DND-41 (cell line): ENCODE data around the gene ACER3.

Experiments used
- ATAC-seq: fragments of 200-7000 bp; cut with Tn5 transposase; 3 replicates; pipeline ENCODE4 v1.9.1; 2021; ENCODE audit warnings: low read depth; ENCODE audit not compliant: insufficient read depth
- DNase-seq: peaks from one replicate; pipeline ENCODE4 v3.0.0-alpha.2; 2020
- H2AFZ ChIP-seq: 2 replicates; pipeline ENCODE4 v1.6.0; 2012; ENCODE audit warnings: low read depth, low read length
- H3K27ac ChIP-seq: 2 replicates; pipeline ENCODE4 v1.5.1; 2012; ENCODE audit warnings: low read length, inconsistent platforms
- H3K27me3 ChIP-seq: fragments of 200-600 bp; sonication (generic); 2 replicates; pipeline ENCODE4 v1.6.0; 2012; ENCODE audit warnings: low read length, mild to moderate bottlenecking, inconsistent platforms; ENCODE audit not compliant: insufficient read depth, poor library complexity
- H3K36me3 ChIP-seq: 2 replicates; pipeline ENCODE4 v1.5.1; 2012; ENCODE audit warnings: low read length, inconsistent platforms; ENCODE audit not compliant: insufficient read depth
- H3K4me1 ChIP-seq: 2 replicates; pipeline ENCODE4 v1.5.1; 2012; ENCODE audit warnings: mild to moderate bottlenecking, low read length; ENCODE audit not compliant: insufficient read depth
- H3K4me2 ChIP-seq: 2 replicates; pipeline ENCODE4 v1.6.0; 2012; ENCODE audit warnings: mild to moderate bottlenecking, moderate library complexity, low read length, inconsistent platforms; ENCODE audit not compliant: insufficient read depth
- H3K4me3 ChIP-seq, 2 experiments: fragments of 200-600 bp in 1 of 2; shearing (Covaris generic) in 1 of 2; 2 replicates each; pipeline ENCODE4 v1.5.1; 2012 to 2016; ENCODE audit warnings: inconsistent platforms in 2 of 2, low read length in 2 of 2, mild to moderate bottlenecking in 2 of 2, low read depth in 1 of 2, moderate library complexity in 1 of 2
- H3K79me2 ChIP-seq: 2 replicates; pipeline ENCODE4 v1.6.0; 2012; ENCODE audit warnings: low read length, inconsistent platforms; ENCODE audit not compliant: insufficient read depth
- H3K9ac ChIP-seq: 2 replicates; pipeline ENCODE4 v1.6.0; 2012; ENCODE audit warnings: low read depth, mild to moderate bottlenecking, inconsistent platforms, low read length, moderate library complexity
- H3K9me3 ChIP-seq: 2 replicates; pipeline ENCODE4 v1.5.1; 2012; ENCODE audit warnings: low read length, moderate library complexity, mild to moderate bottlenecking, inconsistent platforms; ENCODE audit not compliant: insufficient read depth, severe bottlenecking
- H4K20me1 ChIP-seq: 2 replicates; pipeline ENCODE4 v1.6.0; 2012; ENCODE audit warnings: low read length; ENCODE audit not compliant: insufficient read depth
- EZH2 ChIP-seq: IDR thresholded peaks from 3 replicates; pipeline ENCODE4 v1.6.1; 2012; ENCODE audit warnings: borderline replicate concordance, low read depth, mild to moderate bottlenecking, moderate library complexity, low read length, inconsistent platforms; ENCODE audit not compliant: severe bottlenecking
- TF ChIP-seq, protein P1 (sequence below): IDR thresholded peaks from 2 replicates; pipeline ENCODE4 v1.5.1; 2012; ENCODE audit warnings: borderline replicate concordance, low read length, moderate library complexity, mild to moderate bottlenecking; ENCODE audit not compliant: poor library complexity, severe bottlenecking; ENCODE audit errors: extremely low read depth

ACER3 gene

DNA sequence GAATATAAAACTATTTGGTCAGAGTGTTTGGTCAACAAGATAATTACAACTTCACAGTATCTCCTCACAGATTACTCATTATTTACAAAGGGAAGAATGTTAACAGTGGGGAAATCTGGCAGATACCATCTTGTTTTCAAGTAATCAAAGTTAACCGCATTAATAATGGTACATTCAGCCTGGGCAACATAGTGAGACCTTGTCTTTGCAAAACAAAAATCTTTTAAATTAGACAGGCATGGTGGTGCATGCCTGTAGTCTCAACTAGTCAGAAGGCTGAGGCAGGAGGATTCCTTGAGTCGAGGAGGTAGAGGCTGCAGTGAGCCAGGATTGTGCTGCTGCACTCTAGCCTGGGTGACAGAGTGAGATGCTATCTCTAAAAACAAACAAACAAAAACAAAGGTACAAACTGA is 78.5 kb downstream of the ACER3 start:
- H4K20me1 ChIP-seq: no peaks in the 10 kb centered on the region
- H3K4me3 ChIP-seq: no peak overlapping the region
- no peaks in the 10 kb centered on the region for H3K27me3 ChIP-seq
- TF ChIP-seq EZH2: no peak
- TF ChIP-seq, protein P1, sequence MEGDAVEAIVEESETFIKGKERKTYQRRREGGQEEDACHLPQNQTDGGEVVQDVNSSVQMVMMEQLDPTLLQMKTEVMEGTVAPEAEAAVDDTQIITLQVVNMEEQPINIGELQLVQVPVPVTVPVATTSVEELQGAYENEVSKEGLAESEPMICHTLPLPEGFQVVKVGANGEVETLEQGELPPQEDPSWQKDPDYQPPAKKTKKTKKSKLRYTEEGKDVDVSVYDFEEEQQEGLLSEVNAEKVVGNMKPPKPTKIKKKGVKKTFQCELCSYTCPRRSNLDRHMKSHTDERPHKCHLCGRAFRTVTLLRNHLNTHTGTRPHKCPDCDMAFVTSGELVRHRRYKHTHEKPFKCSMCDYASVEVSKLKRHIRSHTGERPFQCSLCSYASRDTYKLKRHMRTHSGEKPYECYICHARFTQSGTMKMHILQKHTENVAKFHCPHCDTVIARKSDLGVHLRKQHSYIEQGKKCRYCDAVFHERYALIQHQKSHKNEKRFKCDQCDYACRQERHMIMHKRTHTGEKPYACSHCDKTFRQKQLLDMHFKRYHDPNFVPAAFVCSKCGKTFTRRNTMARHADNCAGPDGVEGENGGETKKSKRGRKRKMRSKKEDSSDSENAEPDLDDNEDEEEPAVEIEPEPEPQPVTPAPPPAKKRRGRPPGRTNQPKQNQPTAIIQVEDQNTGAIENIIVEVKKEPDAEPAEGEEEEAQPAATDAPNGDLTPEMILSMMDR: no peak
- H2AFZ ChIP-seq: no peak overlapping the region
- H3K4me2 ChIP-seq: no peak overlapping the region
- H3K4me1 ChIP-seq: no peaks in the 10 kb centered on the region
- peaks cover 10% of the 10 kb centered on the region for H3K9me3 ChIP-seq
- ATAC-seq: no peak
- H3K9ac ChIP-seq: no peak overlapping the region
- no peak overlapping the region for H3K27ac ChIP-seq
- H3K79me2 ChIP-seq: no peaks in the 10 kb centered on the region
- DNase-seq: no peak
- H3K36me3 ChIP-seq: peaks cover 3% of the 10 kb centered on the region; the same call in 1 of the 2 replicates

DNA sequence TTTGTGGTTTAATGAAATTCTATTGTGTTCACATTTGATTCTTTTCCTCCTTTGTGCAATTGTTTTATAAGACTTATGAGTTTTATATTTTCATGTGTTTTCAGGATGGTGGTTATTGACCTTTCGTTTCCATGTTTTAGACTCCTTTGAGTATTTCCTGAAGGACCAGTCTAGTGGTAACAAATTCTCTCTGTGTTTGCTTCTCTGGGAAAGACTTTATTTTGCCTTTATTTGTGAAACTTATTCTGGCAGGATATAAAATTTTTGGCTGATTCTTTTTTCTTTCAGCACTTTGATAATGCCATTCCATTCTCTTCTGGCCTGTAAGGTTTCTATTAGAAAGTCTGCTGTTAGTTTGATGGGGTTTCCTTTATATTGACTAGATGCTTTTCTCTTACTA is 83.5 kb downstream of the ACER3 start:
- Histone ChIP-seq H3K79me2 (no peaks in the 10 kb centered on the region), H3K27ac (no peak overlapping the region), H3K9ac (no peak overlapping the region), H3K4me1 (no peaks in the 10 kb centered on the region), H3K4me2 (no peak overlapping the region), H3K4me3 (no peak overlapping the region), H3K36me3 (no peaks in the 10 kb centered on the region), H4K20me1 (no peaks in the 10 kb centered on the region), H2AFZ (no peak overlapping the region), H3K9me3 (peaks cover 7% of the 10 kb centered on the region), H3K27me3 (no peaks in the 10 kb centered on the region)
- TF ChIP-seq EZH2: no peak
- DNase-seq (no peak), ATAC-seq (no peak)

DNA sequence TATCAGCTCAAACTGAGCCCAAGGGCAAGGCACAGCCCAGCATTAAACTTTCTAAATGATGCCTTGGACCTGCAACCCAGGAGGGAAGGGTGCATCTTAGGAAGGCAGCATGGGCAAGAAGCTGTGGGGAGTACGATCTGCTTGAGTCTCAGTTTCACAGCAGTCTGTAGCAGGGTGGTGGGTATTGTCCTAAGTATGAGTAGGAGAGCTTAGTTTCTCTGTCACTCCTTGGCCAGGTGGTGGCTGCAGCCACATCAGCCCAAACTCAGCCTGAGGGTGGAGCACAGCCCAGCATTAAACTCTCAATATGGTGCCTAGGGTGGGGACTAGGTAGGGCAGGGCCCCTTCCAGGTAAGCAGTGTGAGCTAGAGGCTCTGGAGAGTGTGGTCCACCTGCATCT is 85.5 kb downstream of the ACER3 start:
- Histone ChIP-seq H3K9ac (no peak overlapping the region), H3K79me2 (no peaks in the 10 kb centered on the region)

DNA sequence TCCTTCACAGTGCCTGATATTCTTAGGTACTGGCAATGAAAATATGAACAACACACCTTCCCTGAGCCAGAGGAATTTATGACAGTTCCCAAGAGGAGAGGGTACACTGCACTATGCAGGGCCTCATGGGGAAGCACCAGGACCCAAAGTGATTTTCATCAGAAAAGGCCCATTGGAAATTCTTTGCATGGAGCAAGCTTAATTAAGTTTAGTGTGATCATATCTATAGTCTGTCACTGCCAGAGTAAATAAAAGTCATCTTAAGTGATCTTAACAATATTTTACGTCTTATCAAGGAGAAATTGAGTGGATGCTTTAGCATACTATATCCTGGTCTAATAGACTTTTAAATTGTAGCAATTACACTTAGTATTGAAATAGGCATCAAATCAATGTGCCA is 86.5 kb downstream of the ACER3 start:
- Histone ChIP-seq H3K4me1 (no peaks in the 10 kb centered on the region), H3K79me2 (no peaks in the 10 kb centered on the region), H3K27ac (no peak overlapping the region), H3K4me3 (no peak overlapping the region), H3K9me3 (peaks cover 7% of the 10 kb centered on the region), H4K20me1 (no peaks in the 10 kb centered on the region), H2AFZ (no peak overlapping the region), H3K27me3 (no peaks in the 10 kb centered on the region), H3K4me2 (no peak overlapping the region), H3K9ac (no peak overlapping the region), H3K36me3 (no peaks in the 10 kb centered on the region)
- TF ChIP-seq, protein P1: no peak
- no peak for TF ChIP-seq EZH2
- DNase-seq: no peak
- no peak for ATAC-seq

More for the DNA sequence above, 85.5 kb downstream of the ACER3 start:
- no peak overlapping the region for H3K4me2 ChIP-seq
- TF ChIP-seq EZH2: no peak
- TF ChIP-seq, protein P1: no peak
- H3K4me1 ChIP-seq: no peaks in the 10 kb centered on the region
- no peak overlapping the region for H3K27ac ChIP-seq
- H3K36me3 ChIP-seq: no peaks in the 10 kb centered on the region
- no peak overlapping the region for H3K4me3 ChIP-seq
- no peak overlapping the region for H2AFZ ChIP-seq
- no peak for ATAC-seq
- H3K9me3 ChIP-seq: peaks cover 7% of the 10 kb centered on the region
- H4K20me1 ChIP-seq: no peaks in the 10 kb centered on the region
- no peak for DNase-seq
- H3K27me3 ChIP-seq: no peaks in the 10 kb centered on the region
